VCaP (cell line): ENCODE data around the gene RGS10.
A peak's percentile ranks its signal among the peaks of the same experiment; 100 is the strongest.

ENCODE experiments used
- H3K27ac ChIP-seq: fragments of 450-650 bp; 2 replicates; pipeline ENCODE4 v1.5.1; 2017
- TF ChIP-seq, protein P1 (sequence below): fragments of 450-650 bp; conservative IDR thresholded peaks from 2 replicates; pipeline ENCODE4 v1.5.1; 2017; ENCODE audit warnings: mild to moderate bottlenecking, moderate library complexity

The RGS10 gene

GRCh38 chr10:119515511-119516045, 26.9 kb downstream of the RGS10 start:
- no peak overlapping the region for H3K27ac ChIP-seq

GRCh38 chr10:119514819-119515218, 27.7 kb downstream of the RGS10 start:
- TF ChIP-seq, protein P1, sequence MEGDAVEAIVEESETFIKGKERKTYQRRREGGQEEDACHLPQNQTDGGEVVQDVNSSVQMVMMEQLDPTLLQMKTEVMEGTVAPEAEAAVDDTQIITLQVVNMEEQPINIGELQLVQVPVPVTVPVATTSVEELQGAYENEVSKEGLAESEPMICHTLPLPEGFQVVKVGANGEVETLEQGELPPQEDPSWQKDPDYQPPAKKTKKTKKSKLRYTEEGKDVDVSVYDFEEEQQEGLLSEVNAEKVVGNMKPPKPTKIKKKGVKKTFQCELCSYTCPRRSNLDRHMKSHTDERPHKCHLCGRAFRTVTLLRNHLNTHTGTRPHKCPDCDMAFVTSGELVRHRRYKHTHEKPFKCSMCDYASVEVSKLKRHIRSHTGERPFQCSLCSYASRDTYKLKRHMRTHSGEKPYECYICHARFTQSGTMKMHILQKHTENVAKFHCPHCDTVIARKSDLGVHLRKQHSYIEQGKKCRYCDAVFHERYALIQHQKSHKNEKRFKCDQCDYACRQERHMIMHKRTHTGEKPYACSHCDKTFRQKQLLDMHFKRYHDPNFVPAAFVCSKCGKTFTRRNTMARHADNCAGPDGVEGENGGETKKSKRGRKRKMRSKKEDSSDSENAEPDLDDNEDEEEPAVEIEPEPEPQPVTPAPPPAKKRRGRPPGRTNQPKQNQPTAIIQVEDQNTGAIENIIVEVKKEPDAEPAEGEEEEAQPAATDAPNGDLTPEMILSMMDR, result no peak
- H3K27ac ChIP-seq, result no peak overlapping the region

More at GRCh38 chr10:119515511-119516045, 26.9 kb downstream of the RGS10 start:
- TF ChIP-seq, protein P1, result no peak

DNA sequence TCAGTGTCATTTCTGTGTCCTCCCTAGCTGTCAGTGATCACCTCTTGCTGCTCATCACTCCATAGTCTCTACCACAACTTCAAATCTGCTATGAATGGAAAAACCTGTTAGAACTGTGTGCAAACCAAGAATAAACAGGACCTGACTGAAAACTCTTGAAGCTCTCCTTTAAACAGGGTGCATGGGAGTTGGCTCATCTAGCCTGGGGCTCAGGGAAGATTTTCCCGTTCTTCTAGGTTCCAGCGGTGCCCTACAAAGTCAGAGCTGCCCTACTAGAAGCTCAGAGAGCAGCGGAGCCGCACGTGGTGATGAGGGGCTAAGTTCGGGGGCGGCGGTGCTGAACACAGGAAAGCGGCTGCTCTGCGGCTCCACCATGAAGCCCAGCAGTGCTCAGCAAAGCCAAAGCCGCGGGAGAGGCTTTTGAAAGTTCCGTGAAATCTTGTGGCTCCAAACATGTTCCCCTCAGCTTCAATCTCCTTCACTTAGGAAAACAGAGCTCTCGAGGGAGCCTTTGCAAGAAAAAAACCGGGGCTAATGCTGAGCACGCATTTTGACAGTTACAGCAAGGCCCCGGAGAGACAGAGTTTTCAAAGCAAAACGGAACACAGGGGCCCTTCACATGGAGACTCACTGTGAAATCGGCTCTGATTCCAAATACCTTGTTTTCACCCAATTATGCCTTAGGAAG, 30.5 kb downstream of the RGS10 start:
- TF ChIP-seq, protein P1, result no peak
- H3K27ac ChIP-seq, result no peak overlapping the region

GRCh38 chr10:119509909-119510451, 32.5 kb downstream of the RGS10 start:
- peak overlapping the region; percentile 21 for H3K27ac ChIP-seq
- TF ChIP-seq, protein P1, result no peak

GRCh38 chr10:119507115-119507514, 35.4 kb downstream of the RGS10 start:
- no peak overlapping the region for H3K27ac ChIP-seq
- TF ChIP-seq, protein P1, result no peak

GRCh38 chr10:119505588-119506315, 36.8 kb downstream of the RGS10 start:
- no peak overlapping the region for H3K27ac ChIP-seq

More at GRCh38 chr10:119505588-119506315, 36.8 kb downstream of the RGS10 start:
- TF ChIP-seq, protein P1, result no peak
